ENCODE measurements around the gene PCID2. TPM values are rescaled to one million over a fixed set of nuclear protein-coding genes. Genes with fewer than 3 reads are reported as not detected.
A peak's percentile ranks its signal among the peaks of the same experiment; 100 is the strongest.

Gene PCID2
- total and polyA plus RNA-seq, 2 of the 13 experiments (the other 11 are each of a cell fraction or from before 2014, with no cell fraction given) = 65.0 to 111 TPM

DNA sequence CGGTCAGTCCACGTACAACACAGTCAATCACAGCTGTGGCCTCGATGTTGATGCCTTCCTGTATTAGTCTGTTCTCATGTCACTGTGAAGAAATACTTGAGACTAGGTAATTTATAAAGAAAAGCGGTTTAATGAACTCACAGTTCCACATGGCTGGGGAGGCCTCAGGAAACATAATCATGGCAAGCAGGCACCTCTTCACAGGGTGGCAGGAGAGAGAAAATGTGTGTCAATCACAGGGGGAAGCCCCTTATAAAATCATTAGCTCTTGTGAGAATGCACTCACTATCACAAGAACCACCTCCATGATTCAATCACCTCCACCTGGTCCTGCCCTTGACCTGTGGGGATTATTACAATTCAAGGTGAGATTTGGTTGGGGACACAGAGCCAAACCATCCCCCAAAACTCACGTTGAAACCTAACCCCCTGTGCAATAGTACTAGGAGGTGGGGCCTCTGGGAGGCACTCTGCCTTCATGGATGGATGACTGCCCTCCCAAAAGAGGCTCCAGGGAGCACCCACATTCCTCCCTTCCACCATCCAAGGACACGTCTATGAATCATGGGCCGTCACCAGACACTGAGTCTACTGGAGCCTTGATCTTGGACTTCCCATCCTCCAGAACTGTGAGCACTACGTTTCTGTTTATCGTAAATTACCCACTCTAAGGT, 52.4 kb downstream of the PCID2 start:
- Histone ChIP-seq H3K27ac (ENCODE audit: extremely low read length, insufficient read depth, low read length) (no peak overlapping the region), H3K79me2 (ENCODE audit: insufficient read depth, low read length) (peaks cover 22% of the 10 kb centered on the region), H3K36me3 (replicated peaks in 1 of 2; ENCODE audit: control insufficient read depth in 1 of 2, insufficient read depth in 2 of 2, low read length in 2 of 2) (no peaks in the 10 kb centered on the region), H3K4me2 (ENCODE audit: low read depth, low read length) (no peak overlapping the region), H3K27me3 (ENCODE audit: control insufficient read depth in 1 of 2, insufficient read depth in 2 of 2, low read length in 2 of 2) (no peaks in the 10 kb centered on the region), H3K4me1 (ENCODE audit: insufficient read depth, low read length) (peaks cover 84% of the 10 kb centered on the region), H3K9me3 (ENCODE audit: low read length) (0 out of 2 replicates have a peak, but pooled peaks cover 5% of the 10 kb centered on the region), H3K9ac (ENCODE audit: insufficient read depth, low read depth, low read length) (no peak overlapping the region), H2AFZ (ENCODE audit: low read length) (no peak overlapping the region), H4K20me1 (ENCODE audit: insufficient read depth, low read length) (no peaks in the 10 kb centered on the region), H3K4me3 (replicated peaks in 1 of 3; ENCODE audit: insufficient read depth in 1 of 3, low read depth in 2 of 3, low read length in 3 of 3) (no peak overlapping the region)
- BruUV-seq (replicated peaks) = no TSS peak
- no peak for FAIRE-seq
- in situ Hi-C loops (cut with HindIII; ENCODE audit: extremely low pct_ligation_motif_present, low pct_unique_long_range_greater_than_20kb) (no loop called here), intact Hi-C loops (cut with micrococcal nuclease; ENCODE audit: unreplicated experiment) (loop anchor here (5.0 kb wide), 1 partner anchor 51 kb away; the partner anchor contains the start of genes CUL4A and PCID2)
- no peak for ATAC-seq
- WGBS (ENCODE audit: low lambda C conversion rate) = 94% methylated on average over 9 of the region's 9 CpGs
- DNase-seq (ENCODE audit: low spot score) = no peak
- POLR2A ChIA-PET = interaction anchor here (0.7 to 1.4 kb wide), 3 partner anchors 14 to 54 kb away, joined by 3 to 4 read pairs (median 3); partner anchors contain the start of gene CUL4A
- TF ChIP-seq, protein P1, sequence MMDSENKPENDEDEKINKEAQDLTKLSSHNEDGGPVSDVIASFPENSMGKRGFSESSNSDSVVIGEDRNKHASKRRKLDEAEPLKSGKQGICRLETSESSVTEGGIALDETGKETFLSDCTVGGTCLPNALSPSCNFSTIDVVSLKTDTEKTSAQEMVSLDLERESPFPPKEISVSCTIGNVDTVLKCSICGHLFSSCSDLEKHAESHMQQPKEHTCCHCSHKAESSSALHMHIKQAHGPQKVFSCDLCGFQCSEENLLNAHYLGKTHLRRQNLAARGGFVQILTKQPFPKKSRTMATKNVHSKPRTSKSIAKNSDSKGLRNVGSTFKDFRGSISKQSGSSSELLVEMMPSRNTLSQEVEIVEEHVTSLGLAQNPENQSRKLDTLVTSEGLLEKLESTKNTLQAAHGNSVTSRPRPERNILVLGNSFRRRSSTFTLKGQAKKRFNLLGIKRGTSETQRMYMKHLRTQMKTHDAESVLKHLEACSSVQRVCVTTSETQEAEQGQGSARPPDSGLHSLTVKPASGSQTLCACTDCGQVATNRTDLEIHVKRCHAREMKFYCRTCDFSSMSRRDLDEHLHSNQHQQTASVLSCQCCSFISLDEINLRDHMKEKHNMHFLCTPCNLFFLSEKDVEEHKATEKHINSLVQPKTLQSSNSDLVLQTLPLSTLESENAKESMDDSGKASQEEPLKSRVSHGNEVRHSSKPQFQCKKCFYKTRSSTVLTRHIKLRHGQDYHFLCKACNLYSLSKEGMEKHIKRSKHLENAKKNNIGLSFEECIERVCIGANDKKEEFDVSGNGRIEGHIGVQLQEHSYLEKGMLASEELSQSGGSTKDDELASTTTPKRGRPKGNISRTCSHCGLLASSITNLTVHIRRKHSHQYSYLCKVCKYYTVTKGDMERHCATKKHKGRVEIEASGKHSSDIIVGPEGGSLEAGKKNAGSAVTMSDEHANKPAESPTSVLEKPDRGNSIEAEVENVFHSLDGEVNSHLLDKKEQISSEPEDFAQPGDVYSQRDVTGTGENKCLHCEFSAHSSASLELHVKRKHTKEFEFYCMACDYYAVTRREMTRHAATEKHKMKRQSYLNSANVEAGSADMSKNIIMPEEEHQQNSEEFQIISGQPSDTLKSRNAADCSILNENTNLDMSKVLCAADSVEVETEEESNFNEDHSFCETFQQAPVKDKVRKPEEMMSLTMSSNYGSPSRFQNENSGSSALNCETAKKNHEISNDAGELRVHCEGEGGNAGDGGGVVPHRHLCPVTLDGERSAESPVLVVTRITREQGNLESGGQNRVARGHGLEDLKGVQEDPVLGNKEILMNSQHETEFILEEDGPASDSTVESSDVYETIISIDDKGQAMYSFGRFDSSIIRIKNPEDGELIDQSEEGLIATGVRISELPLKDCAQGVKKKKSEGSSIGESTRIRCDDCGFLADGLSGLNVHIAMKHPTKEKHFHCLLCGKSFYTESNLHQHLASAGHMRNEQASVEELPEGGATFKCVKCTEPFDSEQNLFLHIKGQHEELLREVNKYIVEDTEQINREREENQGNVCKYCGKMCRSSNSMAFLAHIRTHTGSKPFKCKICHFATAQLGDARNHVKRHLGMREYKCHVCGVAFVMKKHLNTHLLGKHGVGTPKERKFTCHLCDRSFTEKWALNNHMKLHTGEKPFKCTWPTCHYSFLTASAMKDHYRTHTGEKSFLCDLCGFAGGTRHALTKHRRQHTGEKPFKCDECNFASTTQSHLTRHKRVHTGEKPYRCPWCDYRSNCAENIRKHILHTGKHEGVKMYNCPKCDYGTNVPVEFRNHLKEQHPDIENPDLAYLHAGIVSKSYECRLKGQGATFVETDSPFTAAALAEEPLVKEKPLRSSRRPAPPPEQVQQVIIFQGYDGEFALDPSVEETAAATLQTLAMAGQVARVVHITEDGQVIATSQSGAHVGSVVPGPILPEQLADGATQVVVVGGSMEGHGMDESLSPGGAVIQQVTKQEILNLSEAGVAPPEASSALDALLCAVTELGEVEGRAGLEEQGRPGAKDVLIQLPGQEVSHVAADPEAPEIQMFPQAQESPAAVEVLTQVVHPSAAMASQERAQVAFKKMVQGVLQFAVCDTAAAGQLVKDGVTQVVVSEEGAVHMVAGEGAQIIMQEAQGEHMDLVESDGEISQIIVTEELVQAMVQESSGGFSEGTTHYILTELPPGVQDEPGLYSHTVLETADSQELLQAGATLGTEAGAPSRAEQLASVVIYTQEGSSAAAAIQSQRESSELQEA (CRISPR knock-in tag; IDR thresholded peaks at IDR 0.05; ENCODE audit: not compliant biosample characterization) = no peak
- TF ChIP-seq, protein P2, sequence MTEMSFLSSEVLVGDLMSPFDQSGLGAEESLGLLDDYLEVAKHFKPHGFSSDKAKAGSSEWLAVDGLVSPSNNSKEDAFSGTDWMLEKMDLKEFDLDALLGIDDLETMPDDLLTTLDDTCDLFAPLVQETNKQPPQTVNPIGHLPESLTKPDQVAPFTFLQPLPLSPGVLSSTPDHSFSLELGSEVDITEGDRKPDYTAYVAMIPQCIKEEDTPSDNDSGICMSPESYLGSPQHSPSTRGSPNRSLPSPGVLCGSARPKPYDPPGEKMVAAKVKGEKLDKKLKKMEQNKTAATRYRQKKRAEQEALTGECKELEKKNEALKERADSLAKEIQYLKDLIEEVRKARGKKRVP (CRISPR knock-in tag; IDR thresholded peaks at IDR 0.05) = no peak
- TF ChIP-seq SATB2 (CRISPR knock-in tag; IDR thresholded peaks at IDR 0.05) (no peak), ZNF263 (CRISPR knock-in tag; IDR thresholded peaks at IDR 0.05) (peak; percentile 73), SRF (IDR thresholded peaks at IDR 0.05; ENCODE audit: low read depth, low read length) (no peak), TSC22D2 (CRISPR knock-in tag; IDR thresholded peaks at IDR 0.05; ENCODE audit: borderline replicate concordance) (no peak), ZNF850 (CRISPR knock-in tag; conservative IDR thresholded peaks at IDR 0.05) (no peak), SYNCRIP (IDR thresholded peaks at IDR 0.05; ENCODE audit: insufficient read depth, low read depth, low read length) (no peak), ZNF451 (CRISPR knock-in tag; IDR thresholded peaks at IDR 0.05) (no peak), ZNF564 (CRISPR knock-in tag; IDR thresholded peaks at IDR 0.05) (peak; percentile 89; the same call in 1 of the 2 replicates)
- TF ChIP-seq, protein P3, sequence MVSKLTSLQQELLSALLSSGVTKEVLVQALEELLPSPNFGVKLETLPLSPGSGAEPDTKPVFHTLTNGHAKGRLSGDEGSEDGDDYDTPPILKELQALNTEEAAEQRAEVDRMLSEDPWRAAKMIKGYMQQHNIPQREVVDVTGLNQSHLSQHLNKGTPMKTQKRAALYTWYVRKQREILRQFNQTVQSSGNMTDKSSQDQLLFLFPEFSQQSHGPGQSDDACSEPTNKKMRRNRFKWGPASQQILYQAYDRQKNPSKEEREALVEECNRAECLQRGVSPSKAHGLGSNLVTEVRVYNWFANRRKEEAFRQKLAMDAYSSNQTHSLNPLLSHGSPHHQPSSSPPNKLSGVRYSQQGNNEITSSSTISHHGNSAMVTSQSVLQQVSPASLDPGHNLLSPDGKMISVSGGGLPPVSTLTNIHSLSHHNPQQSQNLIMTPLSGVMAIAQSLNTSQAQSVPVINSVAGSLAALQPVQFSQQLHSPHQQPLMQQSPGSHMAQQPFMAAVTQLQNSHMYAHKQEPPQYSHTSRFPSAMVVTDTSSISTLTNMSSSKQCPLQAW (CRISPR knock-in tag; IDR thresholded peaks at IDR 0.05) = no peak
- CTCF ChIA-PET (ENCODE audit: low intra/inter-chr PET ratio, low total read pairs) = no interaction called here

Data from HepG2 (cell line).